Epithelial cell of prostate (primary cell): Measurements from ENCODE around the gene SSUH2.

ENCODE experiments used
- DNase-seq: peaks from one replicate; pipeline ENCODE4 v3.0.0-alpha.2; 2011; ENCODE audit warnings: low read depth, low spot score
- H3K27ac ChIP-seq: fragments of 450-650 bp; 2 replicates; pipeline ENCODE4 v1.5.1; 2017; ENCODE audit warnings: mild to moderate bottlenecking

SSUH2 gene

GRCh38 chr3:8645712-8646111 lies 1.1 kb upstream of the SSUH2 start:
- H3K27ac ChIP-seq, result no peak overlapping the region
- DNase-seq, result no peak

GRCh38 chr3:8643693-8644365 lies 769 bp downstream of the SSUH2 start:
- DNase-seq, result no peak
- H3K27ac ChIP-seq, result no peak overlapping the region

- no peak for DNase-seq
- no peak overlapping the region for H3K27ac ChIP-seq
Observed at GRCh38 chr3:8642001-8642400, 2.6 kb downstream of the SSUH2 start.

- DNase-seq, result no peak
- H3K27ac ChIP-seq, result no peak overlapping the region
Observed at GRCh38 chr3:8641472-8641871, 3.1 kb downstream of the SSUH2 start.

- DNase-seq, result no peak
- H3K27ac ChIP-seq, result no peak overlapping the region
Observed at GRCh38 chr3:8640223-8640622, 4.4 kb downstream of the SSUH2 start.

- no peak for DNase-seq
- no peak overlapping the region for H3K27ac ChIP-seq
Observed at GRCh38 chr3:8639659-8640000, 5.0 kb downstream of the SSUH2 start.

- no peak overlapping the region for H3K27ac ChIP-seq
- DNase-seq, result no peak
Observed at GRCh38 chr3:8638994-8639658, 5.5 kb downstream of the SSUH2 start.

- no peak for DNase-seq
- H3K27ac ChIP-seq, result no peak overlapping the region
Observed at GRCh38 chr3:8637348-8637747, 7.2 kb downstream of the SSUH2 start.

GRCh38 chr3:8635631-8636030 lies 9.0 kb downstream of the SSUH2 start:
- H3K27ac ChIP-seq, result no peak overlapping the region
- DNase-seq, result no peak

GRCh38 chr3:8635125-8635524 lies 9.5 kb downstream of the SSUH2 start:
- DNase-seq, result no peak
- H3K27ac ChIP-seq, result no peak overlapping the region

GRCh38 chr3:8632402-8633237 lies 12.0 kb downstream of the SSUH2 start:
- peak; percentile 66 for DNase-seq
- peak overlapping the region; percentile 80 for H3K27ac ChIP-seq

- peak overlapping the region; percentile 80 for H3K27ac ChIP-seq
Observed at GRCh38 chr3:8631661-8632060, 12.9 kb downstream of the SSUH2 start.

GRCh38 chr3:8629151-8630021 lies 15.2 kb downstream of the SSUH2 start:
- DNase-seq, result peak; percentile 87
- peak overlapping the region; percentile 67 for H3K27ac ChIP-seq

More at GRCh38 chr3:8631661-8632060, 12.9 kb downstream of the SSUH2 start:
- no peak for DNase-seq

- H3K27ac ChIP-seq, result no peak overlapping the region
- DNase-seq, result no peak
Observed at GRCh38 chr3:8627949-8628348, 16.6 kb downstream of the SSUH2 start.

GRCh38 chr3:8627201-8627940 lies 17.2 kb downstream of the SSUH2 start:
- H3K27ac ChIP-seq, result no peak overlapping the region
- no peak for DNase-seq

- DNase-seq, result no peak
- H3K27ac ChIP-seq, result no peak overlapping the region
Observed at GRCh38 chr3:8625991-8626390, 18.6 kb downstream of the SSUH2 start.

- no peak for DNase-seq
- H3K27ac ChIP-seq, result no peak overlapping the region
Observed at GRCh38 chr3:8624612-8625011, 20.0 kb downstream of the SSUH2 start.

- DNase-seq, result no peak
- no peak overlapping the region for H3K27ac ChIP-seq
Observed at GRCh38 chr3:8623741-8624140, 20.9 kb downstream of the SSUH2 start.

- no peak overlapping the region for H3K27ac ChIP-seq
- DNase-seq, result no peak
Observed at GRCh38 chr3:8622873-8623691, 21.5 kb downstream of the SSUH2 start.
